ENCODE data around the gene NFATC2IP. TPM values are rescaled to one million over a fixed set of nuclear protein-coding genes. Genes with fewer than 3 reads are reported as not detected.
"Not testable (repeated sequence)": the region's sequence is repeated elsewhere in the genome, so short reads cannot be mapped to it uniquely, and the experiment has no call there.

NFATC2IP gene
- total RNA-seq, 1 donor from 2014 or later, result 63.9 TPM

DNA sequence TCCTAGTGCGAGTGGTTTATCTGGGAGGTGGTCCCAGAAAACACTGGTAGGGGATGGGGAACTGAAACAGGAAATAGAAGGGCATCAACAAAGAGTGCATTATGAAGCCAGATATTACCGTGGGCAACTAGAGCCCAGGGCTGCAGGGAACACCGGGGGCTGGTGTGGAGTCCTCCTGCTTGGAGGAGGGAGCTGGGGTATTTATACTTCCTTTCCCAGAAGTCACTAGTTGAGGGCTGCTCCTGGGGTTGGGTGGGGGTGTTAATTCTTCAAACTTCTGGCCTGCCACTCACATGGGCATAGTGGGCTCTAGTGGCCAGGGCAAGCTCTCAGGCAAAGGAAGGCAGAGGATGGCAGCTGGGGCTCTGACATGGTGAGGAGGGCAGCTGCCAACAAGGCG is 48.8 kb downstream of the NFATC2IP start:
- H3K9me3 Mint-ChIP-seq, result no peaks in the 10 kb centered on the region
- TF ChIP-seq, protein P1, sequence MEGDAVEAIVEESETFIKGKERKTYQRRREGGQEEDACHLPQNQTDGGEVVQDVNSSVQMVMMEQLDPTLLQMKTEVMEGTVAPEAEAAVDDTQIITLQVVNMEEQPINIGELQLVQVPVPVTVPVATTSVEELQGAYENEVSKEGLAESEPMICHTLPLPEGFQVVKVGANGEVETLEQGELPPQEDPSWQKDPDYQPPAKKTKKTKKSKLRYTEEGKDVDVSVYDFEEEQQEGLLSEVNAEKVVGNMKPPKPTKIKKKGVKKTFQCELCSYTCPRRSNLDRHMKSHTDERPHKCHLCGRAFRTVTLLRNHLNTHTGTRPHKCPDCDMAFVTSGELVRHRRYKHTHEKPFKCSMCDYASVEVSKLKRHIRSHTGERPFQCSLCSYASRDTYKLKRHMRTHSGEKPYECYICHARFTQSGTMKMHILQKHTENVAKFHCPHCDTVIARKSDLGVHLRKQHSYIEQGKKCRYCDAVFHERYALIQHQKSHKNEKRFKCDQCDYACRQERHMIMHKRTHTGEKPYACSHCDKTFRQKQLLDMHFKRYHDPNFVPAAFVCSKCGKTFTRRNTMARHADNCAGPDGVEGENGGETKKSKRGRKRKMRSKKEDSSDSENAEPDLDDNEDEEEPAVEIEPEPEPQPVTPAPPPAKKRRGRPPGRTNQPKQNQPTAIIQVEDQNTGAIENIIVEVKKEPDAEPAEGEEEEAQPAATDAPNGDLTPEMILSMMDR (conservative IDR thresholded peaks at IDR 0.05), result no peak
- H3K4me3 Mint-ChIP-seq, result no peak overlapping the region

DNA sequence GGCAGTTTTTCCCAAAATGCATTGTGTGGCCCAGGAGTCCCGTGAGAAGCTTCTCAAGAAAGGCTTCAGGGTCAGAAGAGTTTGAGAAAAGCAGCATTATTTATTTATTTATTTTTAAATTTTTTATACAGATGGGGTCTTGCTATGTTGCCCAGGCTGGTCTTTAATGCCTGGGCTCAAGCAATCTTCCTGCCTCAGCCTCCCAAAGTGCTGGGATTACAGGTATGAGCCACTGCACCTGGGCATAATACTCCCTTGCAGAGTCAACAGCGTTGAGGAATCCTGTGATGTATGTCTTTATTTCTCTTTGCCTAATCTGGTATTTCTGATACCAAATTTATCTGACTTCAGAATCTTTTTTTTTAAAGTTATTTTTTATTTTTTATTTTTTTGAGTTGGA is 49.3 kb downstream of the NFATC2IP start:
- H3K27me3 Mint-ChIP-seq (ENCODE audit: low read depth), result peaks cover 23% of the 10 kb centered on the region

More for the DNA sequence above, 48.8 kb downstream of the NFATC2IP start:
- H3K27me3 Mint-ChIP-seq (ENCODE audit: low read depth), result peaks cover 18% of the 10 kb centered on the region
- H3K36me3 Mint-ChIP-seq (ENCODE audit: low read depth), result no peaks in the 10 kb centered on the region
- H3K4me1 Mint-ChIP-seq, result no peaks in the 10 kb centered on the region
- DNase-seq (ENCODE audit: low read depth, low spot score), result no peak
- peak overlapping the region; percentile 35 for H3K27ac Mint-ChIP-seq (ENCODE audit: unreplicated experiment)

DNA sequence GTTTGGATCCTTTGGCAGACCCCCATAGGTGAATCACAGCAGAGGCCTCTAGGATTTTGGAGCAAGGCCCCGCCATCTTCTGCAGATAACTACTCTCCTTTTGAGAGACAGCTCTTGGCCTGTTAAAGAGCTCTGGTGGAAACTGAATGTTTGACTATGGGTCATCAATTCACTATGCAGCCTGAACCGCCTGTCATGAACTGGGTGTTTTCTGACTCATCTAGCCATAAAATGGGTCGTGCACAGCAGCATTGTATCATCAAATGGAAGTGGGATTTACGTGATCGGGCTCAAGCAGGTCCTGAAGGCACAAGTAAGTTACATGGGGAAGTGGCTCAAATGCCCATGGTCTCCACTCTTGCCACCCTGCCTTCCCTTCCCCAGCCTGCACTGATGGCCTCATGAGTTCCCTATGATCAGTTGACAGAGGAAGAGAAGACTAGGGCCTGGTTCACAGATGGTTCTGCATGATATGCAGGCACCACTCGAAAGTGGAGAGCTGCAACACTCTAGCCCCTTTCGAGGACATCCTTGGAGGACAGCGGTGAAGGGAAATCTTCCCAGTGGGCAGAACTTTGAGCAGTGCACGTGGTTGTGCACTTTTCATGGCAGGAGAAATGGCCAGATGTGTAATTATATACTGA is 53.9 kb downstream of the NFATC2IP start:
- H3K4me3 Mint-ChIP-seq; H3K27ac Mint-ChIP-seq (ENCODE audit: unreplicated experiment); H3K9me3 Mint-ChIP-seq; H3K36me3 Mint-ChIP-seq (ENCODE audit: low read depth); H3K4me1 Mint-ChIP-seq; DNase-seq (ENCODE audit: low read depth, low spot score): not testable (repeated sequence)
- peaks cover 18% of the 10 kb centered on the region for H3K27me3 Mint-ChIP-seq (ENCODE audit: low read depth)

More for the DNA sequence above, 49.3 kb downstream of the NFATC2IP start:
- TF ChIP-seq, protein P1 (conservative IDR thresholded peaks at IDR 0.05), result no peak
- Mint-ChIP-seq H3K4me1 (no peaks in the 10 kb centered on the region), H3K9me3 (no peaks in the 10 kb centered on the region), H3K27ac (ENCODE audit: unreplicated experiment) (no peak overlapping the region), H3K4me3 (no peak overlapping the region), H3K36me3 (ENCODE audit: low read depth) (no peaks in the 10 kb centered on the region)
- DNase-seq (ENCODE audit: low read depth, low spot score), result no peak

DNA sequence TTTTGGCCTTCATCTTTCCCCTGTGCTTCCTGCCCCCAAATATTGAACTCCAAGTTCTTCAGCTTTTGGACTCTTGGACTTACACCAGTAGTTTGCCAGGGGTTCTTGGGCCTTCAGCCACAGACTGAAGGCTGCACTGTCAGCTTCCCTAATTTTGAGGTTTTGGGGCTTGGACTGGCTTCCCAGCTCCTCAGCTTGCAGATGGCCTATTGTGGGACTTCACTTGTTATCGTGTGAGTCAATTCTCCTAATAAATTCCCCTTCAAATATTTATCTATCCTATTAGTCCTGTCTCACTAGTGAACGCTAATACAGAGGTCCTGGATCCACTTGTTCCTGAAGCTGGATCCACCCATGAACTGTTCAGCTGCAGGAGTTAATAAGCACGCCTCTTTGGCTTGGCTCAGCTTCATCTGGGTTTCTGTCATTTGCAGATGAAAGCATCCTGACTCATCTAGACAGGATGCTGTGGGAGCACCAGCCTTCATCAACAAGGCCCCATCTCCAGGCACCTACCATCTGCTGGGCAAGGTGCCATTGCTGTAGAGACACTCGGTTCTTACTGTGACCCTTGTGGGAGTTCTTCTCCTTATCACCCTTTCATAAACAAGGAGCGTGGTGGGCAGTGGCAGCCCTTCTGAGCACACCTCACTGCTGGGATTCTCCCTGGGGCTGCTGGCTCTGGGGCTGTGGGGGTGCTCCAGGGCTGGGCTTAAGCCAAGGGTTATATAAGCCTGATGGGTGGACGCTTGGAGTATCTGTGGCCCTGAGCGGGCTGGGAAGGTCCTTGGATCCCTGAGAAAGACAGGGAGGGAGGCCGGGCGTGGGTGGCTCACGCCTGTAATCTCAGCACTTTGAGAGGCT is 57.2 kb downstream of the NFATC2IP start:
- TF ChIP-seq, protein P1 (conservative IDR thresholded peaks at IDR 0.05), result no peak
- Mint-ChIP-seq H3K27ac (ENCODE audit: unreplicated experiment) (no peak overlapping the region), H3K4me3 (no peak overlapping the region), H3K27me3 (ENCODE audit: low read depth) (peaks cover 14% of the 10 kb centered on the region), H3K9me3 (no peaks in the 10 kb centered on the region), H3K4me1 (no peaks in the 10 kb centered on the region), H3K36me3 (ENCODE audit: low read depth) (no peaks in the 10 kb centered on the region)
- DNase-seq (ENCODE audit: low read depth, low spot score), result no peak

DNA sequence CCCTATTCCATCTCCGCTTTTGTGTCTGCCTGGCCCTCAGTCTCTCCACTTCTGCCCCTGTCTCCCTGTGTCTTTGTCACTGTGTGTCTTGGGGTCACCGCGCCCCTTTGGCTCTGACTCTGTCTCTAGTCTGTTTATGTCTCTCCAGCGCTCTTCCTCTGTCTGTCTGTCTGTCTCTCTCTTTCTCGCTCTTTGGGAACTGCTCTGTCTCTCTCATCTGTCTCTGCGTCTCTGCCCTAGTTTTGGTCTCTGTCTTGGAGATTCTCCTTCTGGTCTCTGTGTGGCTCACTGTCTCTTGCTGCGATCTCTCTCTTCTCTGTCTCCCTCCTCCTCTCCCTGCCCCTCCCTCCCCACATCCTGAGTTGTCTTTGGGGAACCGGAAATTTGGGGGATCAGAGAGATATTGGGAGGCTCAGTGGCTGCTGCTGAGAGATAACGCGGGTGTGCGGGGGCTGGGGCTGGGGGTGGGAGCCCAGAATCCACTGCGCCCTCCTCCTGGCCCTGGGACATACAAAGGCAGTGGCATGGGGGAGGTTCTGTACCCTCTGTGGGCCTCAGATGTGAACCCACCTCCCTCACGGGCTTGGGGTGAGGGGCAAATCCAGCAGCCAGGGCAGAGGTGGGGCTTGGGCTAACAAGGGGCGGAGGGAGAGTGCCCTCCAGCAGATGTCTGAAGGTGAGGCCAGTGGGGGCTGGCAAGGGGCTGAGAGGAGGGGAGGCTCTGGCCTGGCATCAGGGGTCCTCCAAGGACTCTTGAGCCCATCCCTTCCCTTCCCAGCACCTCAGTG is 58.5 kb downstream of the NFATC2IP start:
- H3K9me3 Mint-ChIP-seq, result no peaks in the 10 kb centered on the region
- no peak overlapping the region for H3K27ac Mint-ChIP-seq (ENCODE audit: unreplicated experiment)
- H3K4me1 Mint-ChIP-seq, result no peaks in the 10 kb centered on the region
- TF ChIP-seq, protein P1 (conservative IDR thresholded peaks at IDR 0.05), result no peak
- no peak overlapping the region for H3K4me3 Mint-ChIP-seq
- no peak for DNase-seq (ENCODE audit: low read depth, low spot score)
- no peaks in the 10 kb centered on the region for H3K36me3 Mint-ChIP-seq (ENCODE audit: low read depth)
- H3K27me3 Mint-ChIP-seq (ENCODE audit: low read depth), result peaks cover 10% of the 10 kb centered on the region

Data from neural crest cell (in vitro differentiated cells).